Central memory CD4-positive, alpha-beta T cell (primary cell): ENCODE data around the gene OR52I1.

Experiments used
- DNase-seq: peaks from one replicate; pipeline ENCODE4 v3.0.0; 2022
- total RNA-seq, 3 experiments: gene quantifications; one replicate each; lab custom pipeline; 2026; lab: John Stamatoyannopoulos, UW

OR52I1 gene, protein sequence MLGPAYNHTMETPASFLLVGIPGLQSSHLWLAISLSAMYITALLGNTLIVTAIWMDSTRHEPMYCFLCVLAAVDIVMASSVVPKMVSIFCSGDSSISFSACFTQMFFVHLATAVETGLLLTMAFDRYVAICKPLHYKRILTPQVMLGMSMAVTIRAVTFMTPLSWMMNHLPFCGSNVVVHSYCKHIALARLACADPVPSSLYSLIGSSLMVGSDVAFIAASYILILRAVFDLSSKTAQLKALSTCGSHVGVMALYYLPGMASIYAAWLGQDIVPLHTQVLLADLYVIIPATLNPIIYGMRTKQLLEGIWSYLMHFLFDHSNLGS
- total RNA-seq: 0 reads per million in 3 experiments

- no peak for DNase-seq
Observed at GRCh38 chr11:4593739-4594138, at the start of gene OR52I1. OR52I1 (plus strand) TSS chr11:4594039; CDS start chr11:4594039, 0 bp downstream.

GRCh38 chr11:4544891-4545290 is 48.9 kb upstream of the OR52I1 start, which contains the start of gene OR52M1:
OR52M1 (plus strand) TSS chr11:4545191; CDS start chr11:4545191, 0 bp downstream.
- DNase-seq: no peak

- DNase-seq: no peak
Observed at GRCh38 chr11:4546878-4547277, 47.0 kb upstream of the OR52I1 start.

GRCh38 chr11:4547416-4547815 is 46.4 kb upstream of the OR52I1 start:
- DNase-seq: no peak

GRCh38 chr11:4551346-4551979 is 42.4 kb upstream of the OR52I1 start:
- DNase-seq: no peak

- no peak for DNase-seq
Observed at GRCh38 chr11:4559527-4560440, 34.1 kb upstream of the OR52I1 start.

- no peak for DNase-seq
Observed at GRCh38 chr11:4560467-4560866, 33.4 kb upstream of the OR52I1 start.

DNA sequence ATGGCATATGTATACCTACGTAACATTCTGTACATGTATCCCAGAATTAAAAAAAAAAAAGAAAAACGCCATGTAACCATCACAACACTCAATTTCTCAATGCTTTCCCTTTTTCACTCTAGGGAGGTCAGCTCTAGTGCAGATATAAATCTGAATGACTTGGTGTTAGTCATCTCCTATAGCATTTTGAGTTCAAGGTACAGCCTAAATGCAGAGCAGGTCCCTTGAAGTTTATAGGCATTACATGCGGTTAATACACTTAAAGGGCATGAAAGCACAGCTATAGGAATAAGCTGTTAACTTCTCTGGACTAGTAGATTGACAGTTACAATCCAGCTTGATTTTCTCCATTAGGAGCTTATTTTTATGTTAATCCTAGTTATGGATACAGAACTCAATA is 28.5 kb upstream of the OR52I1 start:
- no peak for DNase-seq

DNA sequence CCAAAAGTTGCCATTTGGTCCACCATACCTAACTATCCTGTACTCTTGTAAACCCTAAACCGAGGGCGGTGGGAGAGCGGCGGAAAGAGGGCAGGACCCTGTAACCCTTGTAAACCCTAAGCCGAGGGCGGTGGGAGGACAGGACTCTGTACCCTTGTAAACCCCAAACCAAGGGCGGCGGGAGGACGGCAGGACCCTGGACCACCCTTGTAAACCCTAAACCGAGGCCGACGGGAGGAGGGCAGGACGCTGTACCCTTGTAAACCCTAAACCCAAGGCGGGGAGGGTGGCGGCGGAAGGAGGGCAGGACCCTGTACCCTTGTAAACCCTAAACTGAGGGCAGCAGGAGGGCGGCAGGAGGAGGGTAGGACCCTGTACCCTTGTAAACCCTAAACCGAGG is 24.8 kb upstream of the OR52I1 start:
- no peak for DNase-seq

- DNase-seq: no peak
Observed at GRCh38 chr11:4576880-4577279, 17.0 kb upstream of the OR52I1 start.

- DNase-seq: no peak
Observed at GRCh38 chr11:4577761-4578160, 16.1 kb upstream of the OR52I1 start.

DNA sequence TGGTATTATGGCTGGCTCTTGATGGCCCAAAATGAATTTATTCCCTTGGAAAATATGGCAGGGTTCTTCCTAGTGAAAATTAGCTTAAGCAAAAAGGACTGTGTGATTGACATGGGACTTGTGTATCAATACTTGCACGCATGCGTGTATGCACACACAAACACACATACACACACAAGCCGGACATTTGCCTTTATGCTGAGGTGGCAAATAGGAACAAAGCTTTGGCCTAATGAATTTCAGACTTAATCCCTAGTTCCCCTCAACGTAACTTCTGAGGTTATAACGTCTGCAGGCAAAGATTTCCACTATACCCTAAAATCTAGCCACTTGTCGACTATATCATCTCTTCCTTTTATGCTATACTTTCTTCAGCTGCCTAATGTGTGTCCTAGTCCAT is 15.2 kb upstream of the OR52I1 start:
- DNase-seq: no peak

GRCh38 chr11:4580124-4580523 is 13.7 kb upstream of the OR52I1 start:
- DNase-seq: no peak

GRCh38 chr11:4581443-4581842 is 12.4 kb upstream of the OR52I1 start, which contains the start of gene OR52I2:
OR52I2 (plus strand) TSS chr11:4581743.
- no peak for DNase-seq

- DNase-seq: no peak
Observed at GRCh38 chr11:4589017-4589416, 4.8 kb upstream of the OR52I1 start.

DNA sequence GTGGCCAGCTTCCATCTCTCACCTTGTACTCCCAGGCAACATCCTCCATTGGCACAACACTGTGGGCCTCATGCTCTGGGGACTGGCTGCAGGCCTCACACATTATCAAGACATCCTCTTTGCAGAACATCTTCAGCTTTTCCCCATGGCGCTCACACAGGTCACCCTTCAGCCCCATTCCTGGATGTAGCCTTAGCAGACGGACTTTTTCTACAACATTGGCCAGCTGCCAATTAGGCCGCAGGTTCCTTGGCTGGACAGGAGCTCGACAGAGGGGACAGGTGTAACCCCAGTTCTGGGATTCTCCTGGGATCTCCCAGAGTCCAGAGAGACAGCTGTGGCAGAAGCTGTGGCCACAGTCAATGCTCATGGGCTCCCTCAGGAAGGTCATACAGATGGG is 11.2 kb downstream of the OR52I1 start:
- no peak for DNase-seq

DNA sequence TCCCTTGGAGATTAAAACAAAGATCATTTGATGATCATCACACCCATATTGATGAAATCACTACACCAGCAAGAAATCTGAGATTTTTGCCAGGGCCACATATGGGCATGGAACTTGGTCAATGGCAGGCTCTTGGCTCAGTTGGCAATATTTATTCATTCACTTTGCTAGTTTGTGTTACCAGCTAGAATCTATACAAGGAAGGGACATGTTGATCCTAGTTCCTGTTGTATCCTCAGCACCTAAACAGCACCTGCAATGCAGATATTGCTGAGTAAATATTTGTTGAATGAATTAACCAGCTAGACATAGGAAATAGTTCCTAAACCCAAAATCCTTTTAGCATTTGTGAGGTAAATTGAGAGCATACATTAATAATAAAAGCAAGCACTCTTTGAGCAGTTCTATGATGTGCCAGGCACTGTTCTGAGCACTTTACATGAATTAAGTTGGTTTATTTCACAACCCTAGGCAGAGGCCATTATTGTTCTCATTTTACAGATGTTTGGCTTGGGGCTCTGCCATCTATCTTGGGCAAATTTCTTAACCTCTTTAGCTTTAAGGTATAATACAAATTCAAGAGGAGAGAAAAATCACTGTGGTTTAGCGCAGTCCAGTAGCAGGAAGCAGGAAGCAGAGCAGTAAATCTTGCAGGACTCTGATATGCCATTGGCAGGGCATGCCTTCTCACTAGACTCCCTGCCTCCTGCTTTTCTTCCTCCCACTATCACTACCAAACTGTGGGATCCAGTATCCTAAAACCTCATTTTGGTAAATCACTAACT is 12.6 kb downstream of the OR52I1 start:
- no peak for DNase-seq

- no peak for DNase-seq
Observed at GRCh38 chr11:4607096-4607495, 13.3 kb downstream of the OR52I1 start.

- peak; percentile 94 for DNase-seq
Observed at GRCh38 chr11:4607781-4608666, 14.2 kb downstream of the OR52I1 start, which contains the start of gene TRIM68. TRIM68 (minus strand) TSS chr11:4608231; CDS start chr11:4605504, 2,727 bp downstream.

DNA sequence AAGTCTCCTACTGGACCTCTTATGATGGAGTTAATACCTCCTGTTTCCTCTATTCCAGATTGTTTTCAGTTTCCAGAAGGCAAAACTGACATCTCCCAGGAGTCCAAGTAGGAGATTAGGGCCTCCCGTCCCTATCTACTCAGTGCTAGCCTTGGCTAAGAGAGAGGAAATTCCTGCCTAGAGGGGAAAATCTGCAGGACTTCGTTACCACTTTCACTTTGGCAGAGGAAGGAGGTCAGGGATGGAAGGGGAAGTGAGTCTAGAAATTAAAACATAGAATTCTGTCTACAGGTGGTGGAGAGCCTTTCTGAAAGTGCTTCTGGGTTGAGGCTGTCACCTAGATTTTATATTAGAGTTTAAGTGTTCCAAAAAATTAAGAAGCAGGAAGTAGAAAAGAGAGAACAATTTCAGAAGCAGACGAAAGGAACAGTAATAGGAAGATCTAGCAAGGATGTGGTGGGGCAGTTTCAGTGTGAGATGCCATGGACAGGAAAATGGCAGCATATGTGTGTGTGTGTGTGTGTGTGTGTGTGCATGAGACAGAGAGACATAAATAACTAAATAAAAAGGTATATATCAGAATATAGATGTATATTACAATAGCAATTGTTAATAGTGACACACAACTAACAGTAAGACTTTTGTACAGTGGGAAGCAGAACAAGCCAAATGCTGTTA is 16.6 kb downstream of the OR52I1 start:
- DNase-seq: no peak

DNA sequence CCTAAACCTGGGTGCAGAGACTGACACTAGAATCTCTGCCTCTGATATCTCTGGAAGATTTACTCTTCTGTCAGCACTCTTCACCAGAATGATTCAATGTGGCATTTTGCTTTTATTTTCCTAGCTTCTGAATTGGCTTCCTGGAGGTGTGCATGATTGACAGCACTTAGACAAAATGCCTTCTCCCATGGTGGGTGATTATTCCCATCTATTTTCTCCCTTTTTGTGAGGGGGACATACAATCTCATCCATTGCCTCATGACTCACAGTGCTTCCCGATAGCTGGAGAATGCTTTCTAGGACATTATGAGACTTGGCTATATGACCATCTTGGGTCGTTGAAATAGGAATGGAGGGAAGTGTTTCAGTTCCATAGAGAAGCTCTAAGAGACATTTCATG is 18.1 kb downstream of the OR52I1 start:
- no peak for DNase-seq
